CD4-positive, alpha-beta T cell treated with Interleukin-6 for 4 hours (primary cell): ENCODE measurements around the gene MAVS.
"Not testable (repeated sequence)": the region's sequence is repeated elsewhere in the genome, so short reads cannot be mapped to it uniquely, and the experiment has no call there.

ENCODE experiments used
- DNase-seq: peaks from one replicate; pipeline ENCODE4 v3.0.0-alpha.2; 2020; ENCODE audit warnings: mixed read lengths

MAVS gene

GRCh38 chr20:3889489-3890397, 43.1 kb downstream of the MAVS start:
- peak; percentile 51 for DNase-seq

GRCh38 chr20:3890398-3890751, 43.7 kb downstream of the MAVS start:
- DNase-seq = no peak

GRCh38 chr20:3890999-3891929, 44.6 kb downstream of the MAVS start:
- DNase-seq = no peak

GRCh38 chr20:3894796-3895195, 48.2 kb downstream of the MAVS start:
- no peak for DNase-seq

- DNase-seq = no peak
Observed at GRCh38 chr20:3896302-3896701, 49.7 kb downstream of the MAVS start.

- DNase-seq = no peak
Observed at GRCh38 chr20:3896853-3897583, 50.4 kb downstream of the MAVS start.

- not testable (repeated sequence) for DNase-seq
Observed at GRCh38 chr20:3898181-3898580, 51.5 kb downstream of the MAVS start.

GRCh38 chr20:3898639-3899038, 52.0 kb downstream of the MAVS start:
- DNase-seq = no peak

GRCh38 chr20:3900187-3900604, 53.6 kb downstream of the MAVS start:
- DNase-seq = no peak

- DNase-seq = no peak
Observed at GRCh38 chr20:3901028-3901705, 54.5 kb downstream of the MAVS start.

GRCh38 chr20:3901706-3902440, 55.2 kb downstream of the MAVS start:
- no peak for DNase-seq

- no peak for DNase-seq
Observed at GRCh38 chr20:3902446-3902845, 55.8 kb downstream of the MAVS start.

GRCh38 chr20:3904224-3904623, 57.6 kb downstream of the MAVS start:
- DNase-seq = no peak

- no peak for DNase-seq
Observed at GRCh38 chr20:3904857-3905256, 58.2 kb downstream of the MAVS start.

GRCh38 chr20:3906744-3907721, 60.4 kb downstream of the MAVS start:
- DNase-seq = peak; percentile 45

- DNase-seq = no peak
Observed at GRCh38 chr20:3908667-3909066, 62.0 kb downstream of the MAVS start.

- no peak for DNase-seq
Observed at GRCh38 chr20:3909952-3910366, 63.3 kb downstream of the MAVS start.

GRCh38 chr20:3910853-3911252, 64.2 kb downstream of the MAVS start:
- no peak for DNase-seq

- DNase-seq = no peak
Observed at GRCh38 chr20:3911956-3912355, 65.3 kb downstream of the MAVS start.

- DNase-seq = no peak
Observed at GRCh38 chr20:3914446-3914845, 67.8 kb downstream of the MAVS start.
